GM21786 (cell line): ENCODE results near the gene CBY1.
A peak's percentile ranks its signal among the peaks of the same experiment; 100 is the strongest.

ENCODE experiments used
- ATAC-seq: cut with Tn5 transposase; IDR thresholded peaks from one replicate; pipeline ENCODE4 v1.9.1; 2021; ENCODE audit not compliant: unreplicated experiment

Gene CBY1

DNA sequence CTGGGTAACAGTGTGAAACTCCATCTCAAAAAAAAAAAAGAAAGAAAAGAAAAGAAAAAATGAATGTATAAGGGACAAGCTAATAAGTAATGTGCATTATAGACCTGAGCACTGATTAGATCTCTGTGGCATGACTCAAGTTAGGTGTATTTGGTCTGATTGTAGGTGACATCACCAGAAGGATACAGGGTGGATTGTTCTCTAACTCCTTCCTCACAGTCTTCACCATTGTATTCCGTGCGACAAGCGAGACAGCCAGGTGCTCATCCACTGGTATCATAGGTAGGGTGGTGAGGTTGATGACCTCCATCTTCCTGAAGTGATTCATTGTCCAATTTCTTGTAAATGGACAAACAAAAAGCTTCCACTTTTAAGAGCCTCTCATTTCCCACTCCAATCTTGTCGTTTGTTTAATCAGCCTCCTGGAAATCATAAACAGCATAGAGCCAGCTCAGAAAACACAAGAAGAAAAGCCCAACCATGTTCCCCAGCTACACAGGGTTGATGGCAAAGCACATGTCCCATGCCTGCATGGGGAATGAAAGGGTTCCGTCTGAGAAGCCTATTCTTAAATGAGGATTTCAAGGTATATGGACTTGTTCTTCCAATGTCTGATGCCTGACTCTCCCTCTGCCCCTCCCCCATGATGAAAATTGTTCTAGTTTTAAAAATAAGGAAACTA is 6.5 kb upstream of the CBY1 start:
- no peak for ATAC-seq

DNA sequence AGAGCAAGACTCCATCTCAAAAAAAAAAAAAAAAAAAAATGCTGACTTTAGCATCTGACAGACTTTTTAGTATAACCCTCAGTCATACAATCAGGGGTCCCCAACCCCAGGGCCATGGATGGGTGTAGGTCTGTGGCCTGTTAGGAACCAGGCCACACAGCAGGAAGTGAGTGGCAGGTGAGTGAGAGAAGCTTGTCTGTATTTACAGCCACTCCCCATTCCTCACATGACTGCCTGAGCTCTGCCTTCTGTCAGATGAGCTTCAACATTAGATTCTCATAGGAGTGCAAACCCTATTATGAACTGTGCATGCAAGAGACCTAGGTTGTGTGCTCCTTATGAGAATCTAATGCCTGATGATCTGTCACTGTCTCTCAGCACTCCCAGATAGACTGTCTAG is 3.6 kb upstream of the CBY1 start:
- ATAC-seq, result no peak

DNA sequence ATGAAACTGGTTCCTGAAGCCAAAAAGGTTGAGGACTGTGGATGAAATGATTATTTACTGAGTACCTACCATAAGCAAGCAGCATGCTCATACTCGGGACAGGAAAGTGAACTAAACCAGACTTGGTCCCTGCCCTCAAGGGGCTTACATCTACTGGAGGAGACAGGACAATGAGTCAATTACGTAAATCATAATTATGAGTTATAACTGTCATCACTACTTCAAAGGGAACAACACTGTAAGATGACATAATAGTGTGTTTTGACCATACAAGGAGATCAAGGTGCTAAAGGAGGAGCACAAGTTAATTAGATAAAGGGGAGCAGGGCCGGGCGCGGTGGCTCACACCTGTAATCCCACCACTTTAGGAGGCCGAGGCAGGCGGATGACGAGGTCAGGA is 2.7 kb upstream of the CBY1 start:
- no peak for ATAC-seq

DNA sequence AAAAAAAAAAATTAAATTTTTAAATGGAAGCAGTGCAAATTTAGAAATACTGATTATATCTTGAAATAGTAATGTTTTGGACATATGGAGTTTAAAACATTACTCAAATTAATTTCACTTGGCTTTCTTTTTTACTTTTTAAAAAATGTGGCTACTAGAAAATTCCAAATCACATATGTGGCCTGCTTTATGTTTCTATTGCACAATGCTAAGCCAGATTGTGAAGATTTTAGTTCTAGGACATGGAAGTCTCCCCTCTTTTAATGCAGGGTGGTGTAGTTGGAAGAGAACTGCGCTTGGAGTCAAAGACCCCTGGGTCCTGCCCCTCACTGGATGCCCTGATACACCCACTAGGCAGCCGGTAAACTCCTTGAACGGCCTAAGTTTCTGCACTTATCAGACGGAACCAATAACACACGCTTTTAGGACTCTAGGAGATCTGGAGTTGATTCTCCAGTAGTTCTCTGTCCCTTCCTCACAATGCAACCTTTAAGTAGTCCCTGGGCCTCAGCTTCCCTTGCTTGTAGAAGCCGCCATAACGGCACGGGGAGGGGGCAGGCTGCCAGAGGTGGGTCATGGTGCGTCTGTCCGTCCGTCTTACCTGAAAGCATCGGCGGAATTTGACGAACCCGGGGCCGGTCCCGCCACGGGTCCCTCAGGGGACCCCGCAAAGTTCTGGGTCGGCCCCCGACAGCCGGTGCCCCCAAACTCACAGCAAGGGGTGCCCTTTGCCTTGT is 751 bp upstream of the CBY1 start:
- no peak for ATAC-seq

DNA sequence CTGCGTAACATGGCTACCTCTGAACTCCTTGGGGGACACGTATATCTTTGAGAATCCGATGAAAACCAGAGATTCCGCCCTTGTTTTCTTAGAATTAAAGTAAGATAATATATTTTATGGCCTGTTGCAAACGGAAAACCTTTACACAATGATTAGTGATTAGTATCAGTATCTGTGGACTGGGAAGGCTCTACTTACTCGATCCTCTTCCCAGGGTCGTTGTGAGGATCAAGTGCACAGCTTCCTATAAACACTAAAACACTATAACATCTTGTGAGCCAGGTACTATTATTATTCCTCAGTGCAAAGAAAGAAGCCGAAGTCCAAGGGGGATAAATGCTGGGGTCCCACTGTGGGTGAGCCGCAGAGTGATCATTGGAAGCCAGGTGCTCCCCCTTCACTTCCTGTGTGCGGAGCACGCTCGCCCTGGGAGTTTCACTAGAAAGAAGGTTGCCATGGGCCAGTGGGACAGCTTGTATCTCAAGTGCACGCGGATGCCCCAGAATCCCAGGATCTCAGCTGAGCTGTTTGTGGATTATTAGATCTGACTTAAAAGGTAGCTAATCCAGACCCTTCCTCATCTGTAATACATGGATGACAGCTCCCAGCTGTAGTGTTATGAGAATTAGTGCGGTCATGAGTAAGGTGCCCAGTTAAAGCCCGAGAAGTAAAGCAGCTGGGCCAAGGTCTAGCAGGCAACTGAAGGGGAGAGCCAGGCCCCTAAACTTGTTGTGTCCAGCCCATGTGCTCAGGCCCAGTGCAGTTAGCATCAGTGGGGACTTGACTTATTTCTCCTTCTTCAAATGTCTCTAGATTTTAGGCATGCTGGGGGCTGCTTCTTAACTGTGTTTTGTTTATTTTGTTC is 839 bp downstream of the CBY1 start:
- ATAC-seq, result peak; percentile 42

DNA sequence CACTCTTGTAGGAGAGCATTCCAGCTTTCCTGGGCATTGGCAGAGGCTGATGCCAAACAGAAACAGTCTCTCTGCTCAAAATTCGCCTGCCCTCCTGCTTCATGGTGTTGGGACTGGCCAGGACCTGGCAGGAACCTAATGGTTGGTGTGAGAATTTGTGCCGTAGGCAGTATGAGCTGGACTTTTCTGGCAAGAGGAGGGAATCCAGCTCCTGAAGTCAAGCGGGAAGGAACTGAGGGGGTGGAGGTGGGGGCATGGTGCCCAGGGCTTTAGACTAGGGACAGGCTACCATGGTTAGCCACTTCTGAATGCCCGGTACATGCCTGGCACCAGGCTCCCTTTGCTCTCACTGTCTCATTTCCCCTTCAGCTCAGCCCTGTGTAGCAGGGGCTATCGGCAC is 18.4 kb downstream of the CBY1 start:
- ATAC-seq, result no peak

DNA sequence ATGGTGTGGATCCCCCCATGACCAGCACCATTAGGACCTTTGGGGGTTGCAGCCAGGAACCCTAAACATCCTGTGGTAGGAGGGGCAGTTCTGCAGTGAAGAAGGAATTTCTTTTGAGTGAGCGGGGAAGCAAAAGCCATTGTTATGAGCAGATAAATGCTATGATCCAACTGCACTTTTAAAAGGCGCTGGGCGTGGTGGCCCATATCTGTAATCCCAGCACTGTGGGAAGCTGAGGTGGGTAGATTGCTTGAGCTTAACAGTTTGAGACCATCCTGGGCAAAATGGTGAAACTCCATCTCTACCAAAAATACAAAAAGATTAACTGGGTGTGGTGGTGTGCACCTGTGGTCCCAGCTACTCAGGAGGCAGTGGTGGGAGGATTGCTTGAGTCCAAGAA is 19.4 kb downstream of the CBY1 start:
- ATAC-seq, result no peak

DNA sequence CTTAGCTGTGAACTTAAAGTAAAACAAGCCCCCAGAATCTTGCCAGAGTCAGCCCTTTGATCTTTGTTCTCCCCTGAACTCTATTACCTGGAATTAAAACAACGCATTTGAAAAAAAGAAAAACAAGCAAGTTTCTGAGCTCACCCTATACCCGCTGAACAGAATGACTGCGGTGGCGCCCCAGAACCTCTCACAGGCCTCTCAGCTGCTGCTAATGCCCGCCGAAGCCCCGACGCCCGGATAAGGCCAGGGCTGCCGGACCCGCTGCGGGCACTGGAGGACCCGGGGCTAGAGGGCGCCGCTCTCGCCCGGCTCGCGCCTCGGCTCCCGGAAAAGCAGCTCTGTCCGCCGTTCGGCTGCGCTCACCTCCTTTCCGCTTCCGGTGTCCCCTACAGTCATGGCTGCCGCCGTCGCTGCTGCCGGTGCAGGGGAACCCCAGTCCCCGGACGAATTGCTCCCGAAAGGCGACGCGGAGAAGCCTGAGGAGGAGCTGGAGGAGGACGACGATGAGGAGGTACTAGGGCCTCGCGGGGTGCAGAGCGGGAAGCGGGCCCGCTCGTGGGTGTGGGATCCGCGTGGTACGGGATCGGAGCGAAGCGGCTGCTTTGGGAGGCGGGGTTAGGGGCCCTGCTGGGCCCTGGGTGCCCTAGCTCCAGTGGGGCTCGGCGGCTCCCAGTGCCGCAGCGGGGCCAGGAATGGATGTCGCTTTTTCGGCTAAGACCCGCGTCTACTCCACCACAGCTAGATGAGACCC is 25.3 kb downstream of the CBY1 start, which contains the start of gene TOMM22:
TSS of gene TOMM22 (plus strand) at position 376 of the 754 bp plus-strand sequence. CDS start at position 398, 22 bp downstream.
- ATAC-seq, result peak; percentile 97

DNA sequence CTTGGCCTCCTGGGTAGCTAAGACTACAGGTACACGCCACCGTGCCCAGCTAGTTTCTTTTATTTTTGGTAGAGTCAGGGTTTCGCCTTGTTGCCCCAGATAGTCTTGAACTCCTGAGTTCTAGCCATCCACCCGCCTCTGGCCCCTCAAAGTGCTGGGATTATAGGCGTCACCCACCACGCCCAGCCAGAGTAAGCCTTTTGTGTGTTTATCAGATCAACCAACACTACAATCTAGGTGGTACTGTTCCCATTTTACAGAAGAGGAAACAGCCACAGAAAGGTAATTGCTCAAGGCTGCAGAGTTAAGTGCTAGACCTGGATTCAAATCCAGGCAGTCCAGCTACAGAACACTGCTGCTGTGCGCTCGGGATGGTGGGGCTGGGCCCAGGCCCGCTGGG is 28.5 kb downstream of the CBY1 start:
- no peak for ATAC-seq

DNA sequence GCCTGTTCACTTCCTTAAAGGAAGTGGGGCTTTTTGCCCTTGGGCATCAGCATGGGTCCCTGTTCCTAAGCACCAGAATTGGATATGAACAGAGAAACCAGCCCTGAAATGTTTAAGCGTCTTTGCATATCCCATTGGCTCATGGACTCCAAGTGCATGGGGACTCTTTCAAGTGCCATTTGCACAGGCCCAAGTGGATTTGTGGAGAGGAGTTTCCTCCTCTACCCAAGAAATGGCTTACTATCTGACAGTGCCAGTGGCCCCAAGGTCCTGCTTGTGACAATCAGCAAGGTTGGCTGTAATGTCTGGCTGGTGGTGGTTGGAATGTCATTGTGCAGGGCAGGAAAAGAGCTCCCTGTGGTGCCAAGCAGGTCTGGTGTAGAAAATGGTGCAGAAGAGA is 29.3 kb downstream of the CBY1 start:
- ATAC-seq, result no peak

DNA sequence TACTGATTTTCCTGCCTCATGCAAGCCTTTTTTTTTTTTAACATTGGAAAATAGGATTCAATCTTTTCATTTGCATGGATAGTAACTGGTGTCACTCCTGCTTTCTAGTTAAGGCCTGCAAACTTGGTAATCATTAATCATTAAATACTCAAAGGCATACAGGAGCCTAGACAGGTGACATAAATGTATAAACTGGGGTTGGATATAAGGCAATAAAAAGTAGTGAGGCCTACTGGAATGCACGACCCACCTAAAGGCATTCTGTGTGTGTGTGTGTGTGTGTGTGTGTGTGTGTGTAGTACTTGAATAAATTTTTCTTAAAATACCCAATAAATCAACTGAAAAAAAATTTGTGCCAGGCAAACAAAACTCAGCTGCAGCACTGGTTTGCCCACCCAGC is 33.2 kb downstream of the CBY1 start:
- ATAC-seq, result no peak

DNA sequence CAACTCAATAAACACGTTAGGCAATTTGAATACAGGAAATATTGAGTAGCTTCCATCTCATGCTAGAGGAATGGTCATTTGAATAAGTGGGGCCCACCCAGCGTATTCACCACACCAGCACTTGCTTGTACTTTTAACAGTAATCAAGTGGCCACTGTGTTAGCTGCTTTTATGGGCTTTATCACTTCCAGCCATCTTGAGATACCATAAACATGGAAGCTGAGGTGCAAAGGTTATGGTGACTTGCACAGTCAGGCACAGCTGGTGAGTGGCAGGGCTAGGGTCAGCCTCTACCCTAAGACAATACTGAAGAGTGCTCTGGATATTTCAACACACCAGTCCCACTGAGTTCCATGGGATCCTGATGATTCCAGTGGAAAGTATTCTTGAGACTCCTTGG is 37.6 kb downstream of the CBY1 start:
- ATAC-seq, result no peak

DNA sequence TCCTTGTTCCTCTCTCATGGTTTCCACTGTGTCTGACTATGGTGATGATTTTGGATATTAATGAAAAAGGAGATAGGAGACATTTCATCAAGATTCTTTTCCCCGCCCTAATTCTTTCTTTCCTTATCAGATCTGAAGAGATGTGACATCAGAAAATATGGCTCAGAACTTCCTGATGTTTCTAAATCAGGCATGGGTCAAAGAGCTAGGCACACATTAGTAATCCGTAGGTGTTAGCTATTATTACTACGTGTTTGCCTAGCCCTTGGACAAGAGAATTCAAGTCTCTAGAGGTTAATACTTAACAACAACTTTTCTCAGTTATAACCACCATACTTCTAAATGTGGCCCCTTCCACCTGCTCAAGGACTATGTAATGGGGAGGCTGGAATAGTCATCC is 38.5 kb downstream of the CBY1 start:
- ATAC-seq, result no peak

DNA sequence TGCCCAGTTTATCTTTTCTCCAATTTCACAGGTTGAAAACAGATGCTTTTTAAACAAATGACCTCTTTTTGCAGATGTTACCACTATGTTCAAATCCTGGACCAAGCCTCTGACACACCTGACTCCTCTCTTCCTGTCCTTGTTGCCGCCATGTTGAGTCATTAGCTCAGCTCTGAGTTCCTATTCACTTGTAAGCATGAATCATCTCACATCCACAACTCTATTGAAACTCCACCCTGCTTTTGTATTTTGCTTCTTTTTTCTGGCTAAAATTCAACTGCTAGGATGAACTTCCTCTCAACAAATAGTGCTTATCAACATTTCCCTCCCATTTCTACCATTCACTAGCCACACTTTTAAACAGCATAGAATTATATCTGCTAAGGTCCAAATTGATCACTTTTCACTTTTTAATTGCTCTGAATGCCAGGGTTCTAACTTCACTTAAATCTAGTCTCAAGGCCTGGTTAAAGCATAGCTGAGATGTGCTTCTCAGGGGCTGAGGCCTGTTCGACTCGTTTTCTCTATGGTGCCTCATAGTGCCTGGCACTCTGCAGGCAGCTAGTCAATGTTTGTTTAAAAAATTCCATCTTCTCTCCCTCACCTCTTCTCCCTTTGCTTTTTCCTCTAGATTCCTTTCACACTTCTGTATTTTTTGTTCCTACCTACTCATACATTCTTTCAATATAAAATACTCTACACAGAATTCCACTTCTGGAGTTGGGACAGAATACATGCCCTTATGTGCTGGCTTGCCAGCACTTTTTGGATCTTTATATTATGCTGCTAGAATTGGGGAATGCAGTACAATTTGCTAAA is 40.4 kb downstream of the CBY1 start:
- ATAC-seq, result no peak

DNA sequence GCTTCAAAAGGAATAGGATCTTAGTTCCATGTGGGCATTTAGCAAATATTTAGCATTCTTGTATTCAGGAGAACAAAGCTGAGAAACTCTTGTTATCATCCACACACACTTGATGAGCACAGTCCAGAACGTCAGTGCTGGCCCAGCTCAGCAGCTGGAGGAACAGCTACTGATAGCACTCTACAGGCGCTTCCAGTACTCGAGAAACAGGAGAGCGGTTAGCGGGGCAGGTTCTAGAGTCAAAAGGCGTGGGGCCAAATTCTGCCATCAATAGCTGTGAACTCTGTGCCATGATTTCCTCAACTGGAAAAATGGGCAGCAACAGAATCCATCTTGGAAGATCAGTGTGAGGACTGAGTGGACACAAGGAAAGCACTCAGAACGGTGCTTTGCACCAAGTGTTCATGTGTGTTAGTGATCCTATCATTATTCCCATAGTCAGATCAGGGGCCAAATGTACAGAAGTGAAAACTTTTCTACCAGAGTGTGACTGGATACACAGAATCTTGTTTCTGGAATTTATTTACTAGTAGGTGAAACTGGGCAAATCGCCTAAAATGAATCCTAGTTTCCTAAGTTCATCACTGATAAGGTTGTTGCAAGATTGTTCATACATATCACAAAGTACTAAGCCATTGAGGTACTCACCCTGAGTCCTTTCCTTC is 41.1 kb downstream of the CBY1 start:
- ATAC-seq, result no peak

DNA sequence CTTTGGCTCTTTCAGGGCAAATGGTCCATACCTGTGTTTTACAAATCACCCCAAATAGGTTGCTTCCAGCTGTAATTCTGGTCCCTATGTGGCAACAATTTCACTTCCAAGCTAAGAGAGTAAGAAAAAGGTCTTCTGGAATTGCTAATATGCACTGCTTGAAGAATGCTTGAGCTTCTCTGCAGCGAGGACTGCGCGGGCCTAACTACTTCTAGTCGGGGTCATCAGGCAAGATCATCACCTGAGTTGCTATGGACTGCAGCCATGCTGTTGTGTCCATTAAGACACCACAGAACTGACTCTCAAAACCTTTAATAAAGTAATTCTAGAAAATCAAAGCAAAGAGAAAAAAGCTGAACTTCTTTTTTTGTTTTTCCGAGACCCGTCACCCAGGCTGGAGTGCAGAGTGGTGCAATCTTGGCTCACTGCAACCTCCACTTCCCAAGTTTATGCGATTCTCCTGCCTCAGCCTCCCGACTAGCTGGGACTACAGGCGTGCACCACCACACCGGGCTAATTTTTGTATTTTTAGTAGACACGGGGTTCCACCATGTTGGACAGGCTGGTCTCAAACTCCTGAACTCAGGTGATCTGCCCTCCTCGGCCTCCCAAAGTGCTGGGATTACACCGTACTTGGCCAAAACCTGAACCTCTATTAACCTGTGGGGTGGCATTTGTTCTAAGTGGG is 42.1 kb downstream of the CBY1 start:
- ATAC-seq, result no peak

DNA sequence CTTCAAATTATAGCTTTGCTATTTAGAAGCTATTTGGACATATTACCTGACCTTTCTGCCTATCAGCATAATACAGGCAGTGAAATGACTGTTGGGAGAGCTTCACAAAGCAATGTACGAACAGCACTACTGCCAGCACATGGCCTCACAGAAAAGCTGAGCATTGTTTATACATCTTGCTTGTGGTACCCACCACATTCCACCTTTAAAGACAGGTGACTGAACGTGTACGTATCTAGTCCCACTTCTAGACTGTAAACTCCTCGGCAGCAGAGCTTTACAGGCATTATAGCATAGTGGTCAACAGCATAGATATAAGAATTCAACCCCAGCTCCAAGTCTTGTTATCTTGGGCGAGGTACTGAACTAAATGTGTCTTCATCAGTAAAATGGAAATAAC is 42.7 kb downstream of the CBY1 start:
- no peak for ATAC-seq

DNA sequence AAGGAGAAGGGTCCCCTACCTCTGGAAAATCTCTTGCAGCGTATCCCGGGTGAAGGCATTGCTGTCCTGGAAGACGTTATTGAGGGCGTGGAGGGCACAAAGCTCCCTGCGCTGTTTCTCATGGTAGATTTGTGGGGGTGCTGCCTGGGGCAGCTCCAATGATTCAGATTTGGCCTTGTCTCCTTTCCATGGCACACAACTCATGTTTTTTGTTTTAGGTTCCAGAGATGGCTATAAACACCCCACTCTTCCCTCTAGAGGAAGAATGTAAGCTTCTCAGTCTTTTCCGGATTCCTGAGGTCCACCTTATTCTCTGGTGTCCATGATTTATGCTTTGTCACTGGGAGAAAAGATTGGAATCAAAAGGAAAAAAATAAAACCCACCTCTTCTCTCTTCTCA is 43.3 kb downstream of the CBY1 start:
- ATAC-seq, result no peak

DNA sequence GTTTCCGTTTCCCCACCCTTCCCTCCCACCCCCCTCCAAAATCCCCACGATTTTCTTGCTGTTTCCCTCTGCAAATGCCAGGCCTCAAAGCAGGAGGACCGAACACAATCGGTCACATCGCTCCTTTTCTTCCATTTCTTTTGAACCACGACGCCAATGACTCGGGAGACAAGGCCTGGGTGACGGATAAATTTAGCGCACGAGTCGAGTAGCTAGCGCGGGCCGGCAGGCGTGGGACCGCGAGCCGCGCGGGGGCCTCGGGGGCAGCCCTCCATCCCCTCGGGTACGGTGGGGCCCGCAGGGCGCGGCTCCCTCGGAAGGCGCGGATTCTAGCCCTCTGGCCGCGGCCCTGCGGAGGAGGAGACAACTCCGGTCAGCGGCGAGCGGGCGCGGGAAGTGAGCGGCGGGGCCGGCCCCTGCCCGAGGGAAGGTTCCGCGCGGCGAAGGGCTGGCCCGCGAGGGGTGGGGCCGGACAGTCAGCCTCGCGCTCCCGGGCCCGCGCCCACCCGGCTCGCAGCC is 43.9 kb downstream of the CBY1 start:
- no peak for ATAC-seq
